Placental pericyte (primary cell): Measurements from ENCODE around the gene OR1E2. TPM values are rescaled to one million over a fixed set of nuclear protein-coding genes. Genes with fewer than 3 reads are reported as not detected.

ENCODE experiments used
- total RNA-seq: library from RNA; depleted of rRNA; stranded (reverse); fragments of >200 nt; gene quantifications from 2 replicates; pipeline ENCODE4 v1.2.3, GENCODE V29; 2012

Gene OR1E2
- total RNA-seq = 0.14 TPM in 1 of 2 replicates, not detected in the other

GRCh38 chr17:3433741-3434140, at the start of gene OR1E2:
Gene OR1E2, minus strand, starts transcription at chr17:3433841. Its CDS starts 0 bp downstream, at chr17:3433841.

GRCh38 chr17:3475812-3476610, 42.4 kb upstream of the OR1E2 start, which contains the start of gene ASPA:
Gene ASPA, plus strand, starts transcription at chr17:3475997. Its CDS starts 163 bp downstream, at chr17:3476160.

GRCh38 chr17:3471599-3471998, 38.0 kb upstream of the OR1E2 start, which contains the start of gene SPATA22:
Gene SPATA22, minus strand, starts transcription at chr17:3471819. Its CDS starts 2,494 bp downstream, at chr17:3469325.

GRCh38 chr17:3411070-3411469, 22.6 kb downstream of the OR1E2 start, which contains the start of gene OR3A3:
Gene OR3A3, plus strand, starts transcription at chr17:3411370.

GRCh38 chr17:3398310-3398709, 35.3 kb downstream of the OR1E2 start, which contains the start of gene OR1E1:
Gene OR1E1, minus strand, starts transcription at chr17:3398410. Its CDS starts 0 bp downstream, at chr17:3398410.

GRCh38 chr17:3385869-3386816, 47.5 kb downstream of the OR1E2 start, which contains the start of gene OR3A2:
Gene OR3A2, minus strand, starts transcription at chr17:3386308.

Other genes with a start within 250 kb of the OR1E2 start
- gene OR1A2, start 236.3 kb downstream of the OR1E2 start, total RNA-seq = not detected in 2 replicates
- gene OR1A1, start 226.2 kb downstream of the OR1E2 start, total RNA-seq = not detected in 2 replicates
- gene OR3A1, start 135.5 kb downstream of the OR1E2 start, total RNA-seq = 0.57 and 0.88 TPM in 2 replicates
- gene OR3A2, start 47.5 kb downstream of the OR1E2 start, total RNA-seq = 1.7 and 4.8 TPM in 2 replicates
- not detected in 2 replicates for gene OR1E1, start 35.4 kb downstream of the OR1E2 start, total RNA-seq
- not detected in 2 replicates for gene OR3A3, start 22.5 kb downstream of the OR1E2 start, total RNA-seq
- 0.14 and 0.22 TPM in 2 replicates for gene SPATA22, start 38.0 kb upstream of the OR1E2 start, total RNA-seq
- gene ASPA, start 42.2 kb upstream of the OR1E2 start, total RNA-seq = 0.22 TPM in 1 of 2 replicates, not detected in the other
- gene TRPV3, start 124.0 kb upstream of the OR1E2 start, total RNA-seq = 1.4 and 5.5 TPM in 2 replicates
- 2.1 and 4.4 TPM in 2 replicates for gene TRPV1, start 175.6 kb upstream of the OR1E2 start, total RNA-seq
- 11.2 and 23.3 TPM in 2 replicates for gene SHPK, start 202.4 kb upstream of the OR1E2 start, total RNA-seq
- 15.7 and 74.2 TPM in 2 replicates for gene CTNS, start 202.9 kb upstream of the OR1E2 start, total RNA-seq
- gene TAX1BP3, start 234.7 kb upstream of the OR1E2 start, total RNA-seq = 192 and 236 TPM in 2 replicates
- gene EMC6, start 235.0 kb upstream of the OR1E2 start, total RNA-seq = 9.9 and 12.0 TPM in 2 replicates